ENCODE data around the gene GNPDA1.
"Not testable (repeated sequence)": the region's sequence is repeated elsewhere in the genome, so short reads cannot be mapped to it uniquely, and the experiment has no call there.

The GNPDA1 gene

DNA sequence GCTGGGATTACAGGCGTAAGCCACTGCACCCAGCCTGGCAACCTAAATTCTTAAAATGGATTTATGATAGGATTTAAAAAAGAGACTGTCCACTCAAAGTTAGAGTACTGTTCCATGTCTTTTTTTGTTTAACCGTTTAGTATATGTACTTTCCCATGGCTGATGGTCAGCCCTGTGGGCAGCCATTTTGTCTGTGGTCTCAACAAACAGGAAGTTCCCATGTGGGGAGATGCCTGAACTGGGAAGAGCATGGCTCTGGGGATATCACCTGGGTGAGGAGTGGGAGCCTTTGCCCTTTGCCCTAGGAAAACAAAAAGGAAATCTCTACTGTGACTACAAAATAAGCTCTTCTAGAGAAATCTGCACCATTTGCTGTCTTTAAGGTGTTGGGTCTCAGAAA is 27.5 kb upstream of the GNPDA1 start:
- 100% methylated on average over 1 to 2 of the region's 2 CpGs for WGBS, 2 experiments (ENCODE audit: insufficient coverage in 2 of 2)
- no peaks in the 10 kb centered on the region for H3K36me3 ChIP-seq (ENCODE audit: control insufficient read depth, insufficient read depth, low read length)

DNA sequence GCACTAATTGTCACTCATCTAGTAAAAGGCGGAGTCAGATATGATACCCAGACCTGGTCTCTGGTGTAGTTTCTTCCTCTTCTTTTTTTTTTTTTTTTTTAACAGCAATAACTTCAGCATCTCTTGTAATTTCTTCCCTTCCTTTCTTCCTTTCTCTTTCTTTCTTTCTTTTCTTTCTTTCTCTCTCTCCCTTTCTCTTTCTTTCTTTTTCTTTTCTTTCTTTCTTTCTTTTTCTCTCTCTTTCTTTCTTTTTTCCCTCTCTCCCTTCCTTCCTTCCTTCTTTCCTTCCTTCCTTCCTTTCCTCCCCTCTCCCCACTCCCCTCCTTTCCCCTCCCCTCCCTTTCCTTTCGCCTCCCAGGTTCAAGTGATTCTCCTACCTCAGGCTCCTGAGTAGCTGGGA is 25.9 kb upstream of the GNPDA1 start:
- Histone ChIP-seq H3K4me1 (ENCODE audit: control insufficient read depth, insufficient read depth, low read length, poor library complexity, severe bottlenecking) (no peaks in the 10 kb centered on the region), H3K36me3 (ENCODE audit: control insufficient read depth, insufficient read depth, low read length) (no peaks in the 10 kb centered on the region), H3K4me3 (ENCODE audit: extremely low read depth, insufficient read depth, low read length, poor library complexity, severe bottlenecking) (no peak overlapping the region), H3K27ac (ENCODE audit: low read depth, low read length, severe bottlenecking) (no peak overlapping the region), H3K9me3 (ENCODE audit: control insufficient read depth, low read length) (no peaks in the 10 kb centered on the region)
- WGBS, 2 experiments (ENCODE audit: insufficient coverage in 2 of 2) = 100% methylated on average over 1 of the region's 2 CpGs

More for the DNA sequence above, 27.5 kb upstream of the GNPDA1 start:
- Histone ChIP-seq H3K9me3 (ENCODE audit: control insufficient read depth, low read length) (no peaks in the 10 kb centered on the region), H3K4me1 (ENCODE audit: control insufficient read depth, insufficient read depth, low read length, poor library complexity, severe bottlenecking) (no peaks in the 10 kb centered on the region), H3K4me3 (ENCODE audit: extremely low read depth, insufficient read depth, low read length, poor library complexity, severe bottlenecking) (no peak overlapping the region), H3K27ac (ENCODE audit: low read depth, low read length, severe bottlenecking) (no peak overlapping the region)

DNA sequence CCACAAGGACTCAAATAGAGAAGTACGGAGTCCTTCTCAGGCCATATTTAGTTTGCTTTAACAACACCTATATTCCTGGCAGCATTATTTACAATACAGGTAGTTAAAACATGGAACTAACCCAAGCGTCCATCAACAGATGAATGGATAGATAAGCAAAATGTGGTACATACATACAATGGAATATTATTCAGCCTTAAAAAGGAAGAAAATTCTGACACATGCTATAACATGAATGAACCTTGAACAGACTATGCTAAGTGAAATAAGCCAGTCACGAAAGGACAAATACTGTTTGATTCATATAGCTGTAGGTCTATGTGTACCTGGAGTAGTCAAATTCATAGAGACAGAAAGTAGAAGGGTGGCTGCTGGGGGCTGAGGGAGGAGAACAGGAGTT is 24.8 kb upstream of the GNPDA1 start:
- 93 to 100% methylated on average over 2 of the region's 3 CpGs for WGBS, 2 experiments (ENCODE audit: insufficient coverage in 2 of 2)
- H3K4me1 ChIP-seq (ENCODE audit: control insufficient read depth, insufficient read depth, low read length, poor library complexity, severe bottlenecking); H3K9me3 ChIP-seq (ENCODE audit: control insufficient read depth, low read length); H3K4me3 ChIP-seq (ENCODE audit: extremely low read depth, insufficient read depth, low read length, poor library complexity, severe bottlenecking); H3K27ac ChIP-seq (ENCODE audit: low read depth, low read length, severe bottlenecking); H3K36me3 ChIP-seq (ENCODE audit: control insufficient read depth, insufficient read depth, low read length): not testable (repeated sequence)

DNA sequence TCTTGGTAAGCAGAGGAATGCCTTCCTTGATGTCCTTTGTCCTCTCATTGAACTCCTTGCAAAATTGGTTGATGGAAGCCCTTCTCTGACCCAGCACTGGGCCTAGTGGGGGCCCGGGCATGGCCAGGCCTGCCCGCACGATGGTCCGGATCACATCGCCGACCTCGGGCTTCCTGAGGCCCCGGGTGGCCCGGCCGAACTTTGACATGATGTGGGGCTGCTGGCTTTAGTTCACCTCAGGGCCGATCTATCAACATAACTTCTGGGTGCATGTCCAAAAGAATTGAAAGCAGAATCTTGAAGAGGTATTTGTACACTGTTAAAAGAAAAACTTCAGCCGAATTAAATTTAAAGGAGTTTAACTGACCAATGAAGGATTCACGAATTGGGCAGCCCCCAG is 24.1 kb upstream of the GNPDA1 start:
- H3K4me3 ChIP-seq (ENCODE audit: extremely low read depth, insufficient read depth, low read length, poor library complexity, severe bottlenecking) = no peak overlapping the region
- 92 to 97% methylated on average over 10 to 12 of the region's 13 CpGs for WGBS, 2 experiments (ENCODE audit: insufficient coverage in 2 of 2)
- no peak overlapping the region for H3K27ac ChIP-seq (ENCODE audit: low read depth, low read length, severe bottlenecking)
- no peaks in the 10 kb centered on the region for H3K36me3 ChIP-seq (ENCODE audit: control insufficient read depth, insufficient read depth, low read length)
- no peaks in the 10 kb centered on the region for H3K9me3 ChIP-seq (ENCODE audit: control insufficient read depth, low read length)
- H3K4me1 ChIP-seq (ENCODE audit: control insufficient read depth, insufficient read depth, low read length, poor library complexity, severe bottlenecking) = no peaks in the 10 kb centered on the region

DNA sequence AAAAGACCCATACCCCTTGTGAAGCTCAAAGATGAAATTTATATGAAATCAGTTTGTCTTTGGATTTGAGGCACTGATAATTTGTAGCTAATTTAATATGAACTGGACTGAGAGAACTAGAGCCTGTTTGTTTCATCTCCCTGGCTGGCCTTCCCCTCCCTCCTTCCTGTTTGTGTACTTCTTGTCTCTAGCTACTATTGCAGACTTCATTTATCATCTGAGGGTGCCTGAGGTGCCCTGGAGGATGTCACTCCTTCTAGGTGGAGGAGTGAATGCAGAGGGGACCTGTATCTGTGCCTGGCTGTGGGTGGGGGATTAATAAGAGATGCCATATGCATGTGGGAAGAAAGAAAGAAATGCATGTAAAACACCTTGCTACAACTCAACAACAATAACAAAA is 22.2 kb upstream of the GNPDA1 start:
- Histone ChIP-seq H3K4me1 (ENCODE audit: control insufficient read depth, insufficient read depth, low read length, poor library complexity, severe bottlenecking) (no peaks in the 10 kb centered on the region), H3K4me3 (ENCODE audit: extremely low read depth, insufficient read depth, low read length, poor library complexity, severe bottlenecking) (no peak overlapping the region), H3K36me3 (ENCODE audit: control insufficient read depth, insufficient read depth, low read length) (no peaks in the 10 kb centered on the region), H3K27ac (ENCODE audit: low read depth, low read length, severe bottlenecking) (no peak overlapping the region), H3K9me3 (ENCODE audit: control insufficient read depth, low read length) (no peaks in the 10 kb centered on the region)

DNA sequence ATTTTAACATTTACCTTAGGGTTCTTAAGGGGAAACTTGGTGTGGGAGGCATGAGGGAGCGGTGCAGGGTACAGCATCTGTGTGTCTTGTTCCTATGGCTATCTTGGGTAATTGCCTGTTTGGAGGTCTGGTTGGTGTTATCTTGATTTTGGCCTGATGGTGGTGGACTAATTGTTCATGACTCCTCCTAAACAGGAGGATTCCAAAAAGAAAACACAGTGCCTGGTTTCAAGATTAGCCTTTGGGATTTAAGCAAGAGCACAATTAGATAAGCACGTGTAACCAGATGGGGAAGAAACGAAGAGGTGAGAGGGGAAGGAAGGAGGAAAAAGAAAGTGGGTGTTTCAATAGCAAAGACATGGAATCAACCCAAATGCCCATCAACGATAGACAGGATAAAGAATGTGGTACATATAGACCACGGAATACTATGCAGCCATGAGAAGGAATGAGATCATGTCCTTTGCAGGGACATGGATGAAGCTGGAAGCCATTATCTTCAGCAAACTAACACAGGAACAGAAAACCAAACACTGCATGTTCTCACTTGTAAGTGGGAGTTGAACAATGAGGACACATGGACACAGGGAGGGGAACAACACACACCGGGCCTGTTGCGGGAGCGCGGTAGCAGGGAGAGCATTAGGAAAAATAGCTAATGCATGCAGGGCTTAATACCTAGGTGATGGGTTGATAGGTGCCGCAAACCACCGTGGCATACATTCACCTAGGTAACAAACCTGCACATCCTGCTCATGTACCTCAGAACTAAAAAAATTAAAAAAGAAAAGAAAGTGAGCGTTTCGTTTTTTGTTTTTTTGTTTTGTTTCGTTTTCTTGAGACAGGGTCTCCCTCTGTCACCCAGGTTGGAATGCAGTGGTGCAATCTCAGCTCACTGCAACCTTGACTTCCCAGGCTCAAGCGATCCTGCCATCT is 21.1 kb upstream of the GNPDA1 start:
- WGBS, 2 experiments (ENCODE audit: insufficient coverage in 2 of 2) = 86 to 92% methylated on average over 5 to 8 of the region's 15 CpGs
- H3K4me3 ChIP-seq (ENCODE audit: extremely low read depth, insufficient read depth, low read length, poor library complexity, severe bottlenecking); H3K9me3 ChIP-seq (ENCODE audit: control insufficient read depth, low read length); H3K27ac ChIP-seq (ENCODE audit: low read depth, low read length, severe bottlenecking); H3K4me1 ChIP-seq (ENCODE audit: control insufficient read depth, insufficient read depth, low read length, poor library complexity, severe bottlenecking); H3K36me3 ChIP-seq (ENCODE audit: control insufficient read depth, insufficient read depth, low read length): not testable (repeated sequence)

DNA sequence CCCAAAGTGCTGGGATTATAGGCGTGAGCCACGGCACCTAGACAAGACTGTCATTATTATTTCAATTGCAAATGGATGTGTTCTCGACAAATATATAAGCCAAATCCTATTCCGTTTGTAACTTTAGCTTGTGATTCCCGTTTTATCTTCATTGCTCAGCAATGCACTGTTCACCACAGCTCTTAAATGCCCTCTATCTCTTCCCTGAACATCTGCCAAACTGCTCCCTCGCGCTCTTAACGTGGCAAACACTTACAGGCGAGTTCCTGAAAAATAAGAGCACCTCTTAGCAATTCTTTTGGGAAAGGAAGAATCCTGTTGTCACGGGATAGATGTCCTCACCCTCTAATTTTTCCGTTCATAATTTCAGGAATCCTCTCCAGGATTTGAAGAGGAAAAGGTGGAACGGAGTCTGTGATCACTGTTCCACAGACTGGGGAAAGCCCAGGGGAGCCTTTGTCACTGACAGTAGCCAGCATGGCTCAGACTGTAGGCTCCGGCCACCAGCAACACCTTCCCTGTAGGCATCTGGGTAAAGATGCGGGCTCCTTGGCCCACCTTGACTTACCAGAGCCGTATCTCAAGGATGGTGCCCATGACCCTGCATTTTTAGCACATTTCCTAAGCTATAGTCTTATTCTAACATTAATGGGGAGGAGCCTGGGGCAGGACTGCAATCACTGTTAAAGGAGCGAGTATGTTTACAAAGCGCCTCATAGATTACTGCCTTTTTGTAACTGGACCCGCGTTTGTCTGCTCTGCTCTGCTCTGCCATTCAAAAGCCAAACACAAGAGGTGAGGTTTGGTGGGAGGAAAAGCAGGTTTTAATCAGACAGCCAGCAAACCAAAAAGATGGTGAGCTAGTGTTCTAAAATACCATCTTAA is 20.2 kb upstream of the GNPDA1 start:
- no peak overlapping the region for H3K27ac ChIP-seq (ENCODE audit: low read depth, low read length, severe bottlenecking)
- H3K4me1 ChIP-seq (ENCODE audit: control insufficient read depth, insufficient read depth, low read length, poor library complexity, severe bottlenecking) = no peaks in the 10 kb centered on the region
- no peaks in the 10 kb centered on the region for H3K36me3 ChIP-seq (ENCODE audit: control insufficient read depth, insufficient read depth, low read length)
- H3K4me3 ChIP-seq (ENCODE audit: extremely low read depth, insufficient read depth, low read length, poor library complexity, severe bottlenecking) = no peak overlapping the region
- 89 to 92% methylated on average over 12 to 16 of the region's 19 CpGs for WGBS, 2 experiments (ENCODE audit: insufficient coverage in 2 of 2)
- H3K9me3 ChIP-seq (ENCODE audit: control insufficient read depth, low read length) = no peaks in the 10 kb centered on the region

DNA sequence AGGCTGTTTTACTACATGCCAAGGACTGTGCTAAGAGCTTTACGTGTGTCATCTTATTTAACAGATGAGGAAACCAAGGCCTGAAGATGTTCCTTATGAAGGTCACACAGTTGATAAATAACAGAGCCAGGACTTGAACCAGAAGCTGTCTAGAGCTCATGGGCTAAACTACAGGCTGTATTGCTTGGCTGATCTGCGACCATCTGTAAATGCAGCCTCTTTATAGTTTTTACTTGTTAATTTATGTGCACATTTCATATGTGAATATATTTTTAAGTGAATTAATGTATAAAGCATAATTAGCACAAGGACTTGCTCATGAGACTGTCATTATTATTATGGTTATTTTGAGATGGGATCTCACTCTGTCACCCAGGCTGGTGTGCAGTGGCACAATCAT is 19.3 kb upstream of the GNPDA1 start:
- no peaks in the 10 kb centered on the region for H3K4me1 ChIP-seq (ENCODE audit: control insufficient read depth, insufficient read depth, low read length, poor library complexity, severe bottlenecking)
- no peak overlapping the region for H3K27ac ChIP-seq (ENCODE audit: low read depth, low read length, severe bottlenecking)
- WGBS, 2 experiments (ENCODE audit: insufficient coverage in 2 of 2) = 100% methylated on average over 1 of the region's 2 CpGs
- H3K9me3 ChIP-seq (ENCODE audit: control insufficient read depth, low read length) = no peaks in the 10 kb centered on the region
- H3K36me3 ChIP-seq (ENCODE audit: control insufficient read depth, insufficient read depth, low read length) = no peaks in the 10 kb centered on the region
- H3K4me3 ChIP-seq (ENCODE audit: extremely low read depth, insufficient read depth, low read length, poor library complexity, severe bottlenecking) = no peak overlapping the region

DNA sequence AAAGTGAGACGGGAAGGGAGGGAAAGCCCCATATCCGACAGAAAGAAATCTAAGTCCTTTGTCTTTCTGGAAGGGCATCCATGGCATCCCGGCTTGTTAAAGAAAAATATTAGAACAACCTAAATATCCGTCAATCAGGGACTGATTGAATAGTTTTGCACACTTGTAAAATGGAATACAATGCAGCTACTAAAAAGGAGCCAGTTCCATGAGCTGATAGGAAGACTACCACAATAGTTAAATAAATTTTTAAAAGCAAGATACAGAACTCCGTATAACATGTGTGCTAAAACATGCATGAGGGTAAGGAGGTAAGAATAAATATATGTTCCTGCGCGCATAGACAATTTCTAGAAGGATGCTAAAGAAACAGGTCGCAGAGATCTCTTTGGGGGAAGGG is 12.8 kb upstream of the GNPDA1 start:
- H3K36me3 ChIP-seq (ENCODE audit: control insufficient read depth, insufficient read depth, low read length) = no peaks in the 10 kb centered on the region
- H3K4me3 ChIP-seq (ENCODE audit: extremely low read depth, insufficient read depth, low read length, poor library complexity, severe bottlenecking) = no peak overlapping the region
- H3K27ac ChIP-seq (ENCODE audit: low read depth, low read length, severe bottlenecking) = no peak overlapping the region
- 96% methylated on average over 4 to 5 of the region's 8 CpGs for WGBS, 2 experiments (ENCODE audit: insufficient coverage in 2 of 2)
- no peaks in the 10 kb centered on the region for H3K4me1 ChIP-seq (ENCODE audit: control insufficient read depth, insufficient read depth, low read length, poor library complexity, severe bottlenecking)
- H3K9me3 ChIP-seq (ENCODE audit: control insufficient read depth, low read length) = peaks cover 1% of the 10 kb centered on the region

DNA sequence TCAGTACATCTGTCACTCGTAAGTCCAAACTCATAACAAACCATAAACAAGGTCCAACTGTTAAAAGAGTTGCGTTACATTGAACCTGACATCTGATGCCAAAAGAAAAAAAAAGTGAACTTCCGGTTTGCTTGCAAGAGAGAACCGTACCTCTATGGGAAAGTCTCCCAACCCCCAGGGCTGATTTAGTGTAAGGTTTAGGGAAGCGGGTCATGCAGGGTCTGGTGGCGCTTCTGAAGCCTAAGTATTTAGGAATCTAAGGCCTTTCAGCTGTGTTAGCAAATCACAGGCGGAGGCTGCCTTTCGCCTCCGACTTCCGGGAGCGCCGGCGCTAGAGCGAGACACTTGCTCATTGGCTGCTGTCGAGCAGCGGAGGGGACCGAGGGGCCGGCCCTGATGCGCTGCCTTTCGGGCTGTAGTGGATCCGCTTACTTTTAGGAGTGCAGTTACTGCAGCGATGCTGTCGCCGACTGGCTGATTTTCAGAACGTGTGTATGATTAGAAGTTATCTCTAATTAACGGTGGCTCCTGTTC is 12.0 kb upstream of the GNPDA1 start:
- peak overlapping the region; percentile 85 for H3K27ac ChIP-seq (ENCODE audit: low read depth, low read length, severe bottlenecking)
- WGBS, 2 experiments (ENCODE audit: insufficient coverage in 2 of 2) = 2 to 3% methylated on average over 20 to 23 of the region's 26 CpGs
- H3K4me3 ChIP-seq (ENCODE audit: extremely low read depth, insufficient read depth, low read length, poor library complexity, severe bottlenecking) = peak overlapping the region; percentile 33
- H3K36me3 ChIP-seq (ENCODE audit: control insufficient read depth, insufficient read depth, low read length) = no peaks in the 10 kb centered on the region
- H3K9me3 ChIP-seq (ENCODE audit: control insufficient read depth, low read length) = peaks cover 6% of the 10 kb centered on the region
- H3K4me1 ChIP-seq (ENCODE audit: control insufficient read depth, insufficient read depth, low read length, poor library complexity, severe bottlenecking) = no peaks in the 10 kb centered on the region
